Gastrocnemius medialis (tissue), 4 donors: ENCODE data around the gene GRK7.

ENCODE experiments used
- CTCF ChIP-seq, 5 experiments: fragments of 450-650 bp in 3 of 5; fragments of 200-600 bp in 2 of 5; sonication (generic) in 2 of 5; IDR thresholded peaks in 4 of 5; conservative IDR thresholded peaks in 1 of 5; 1 replicate in 4 of 5; 2 replicates in 1 of 5; pipeline ENCODE4 v1.5.1; 2016 to 2019; ENCODE audit warnings: antibody characterized with exemption in 5 of 5, mild to moderate bottlenecking in 3 of 5, moderate library complexity in 3 of 5
- POLR2A ChIP-seq, 2 donors: fragments of 450-650 bp; IDR thresholded peaks; one replicate each; pipeline ENCODE4 v1.6.1; 2017; ENCODE audit warnings: antibody characterized with exemption in 2 of 2, mild to moderate bottlenecking in 2 of 2, moderate library complexity in 2 of 2

GRCh38 chr3:141777957-141778813 is 15.0 kb downstream of the GRK7 start:
- no peak for TF ChIP-seq CTCF (IDR thresholded peaks at IDR 0.05 in 4 of 5, conservative IDR thresholded peaks at IDR 0.05 in 1 of 5)
- TF ChIP-seq POLR2A (IDR thresholded peaks at IDR 0.05), result no peak
